ENCODE data around the gene SLC25A41. TPM values are rescaled to one million over a fixed set of nuclear protein-coding genes. Genes with fewer than 3 reads are reported as not detected.

Gene SLC25A41
- total and polyA plus RNA-seq, 9 of the 15 experiments (the other 6 are each of a cell fraction or from before 2014, with no cell fraction given) = 0.08 to 4.2 (median 1.6) TPM

- TF ChIP-seq TBP (optimal IDR thresholded peaks at IDR 0.05; ENCODE audit: low read depth, low read length) = no peak
- TF ChIP-seq BRD4 (IDR thresholded peaks at IDR 0.05) = no peak
- no peak for TF ChIP-seq ETV6 (IDR thresholded peaks at IDR 0.05; ENCODE audit: borderline replicate concordance in 1 of 2, low read depth in 2 of 2, low read length in 1 of 2)
- peak; percentile 14; the same call in 1 of the 2 replicates for TF ChIP-seq ETV6 (CRISPR knock-in tag; IDR thresholded peaks at IDR 0.05; ENCODE audit: borderline replicate concordance)
- peak; percentile 30 to 53 (median 45) for TF ChIP-seq CTCF (IDR thresholded peaks at IDR 0.05 in 2 of 3, conservative IDR thresholded peaks at IDR 0.05 in 1 of 3; ENCODE audit: insufficient read depth in 2 of 3, low read depth in 1 of 3, low read length in 3 of 3)
- TF ChIP-seq SPI1 (IDR thresholded peaks at IDR 0.05; ENCODE audit: borderline replicate concordance, low read depth, low read length) = peak; percentile 56
- TF ChIP-seq PATZ1 (CRISPR knock-in tag; IDR thresholded peaks at IDR 0.05; ENCODE audit: borderline replicate concordance) = no peak
- TF ChIP-seq THRAP3 (IDR thresholded peaks at IDR 0.05; ENCODE audit: borderline replicate concordance) = 0 out of 2 replicates have a peak, but pooled peaks have one; percentile 33
- 0 out of 2 replicates have a peak, but pooled peaks have one; percentile 6 for TF ChIP-seq ZNF224 (CRISPR knock-in tag; IDR thresholded peaks at IDR 0.05)
- TF ChIP-seq ZNF282 (CRISPR knock-in tag; IDR thresholded peaks at IDR 0.05) = 0 out of 2 replicates have a peak, but pooled peaks have one; percentile 14
- no peak for TF ChIP-seq FOXJ2 (tag; IDR thresholded peaks at IDR 0.05)
- TF ChIP-seq ZBTB11 (CRISPR knock-in tag; IDR thresholded peaks at IDR 0.05) = peak in 1 of 3 experiments; percentile 59; a peak in 1 of 6 replicates
- peak; percentile 27; the same call in 1 of the 2 replicates for TF ChIP-seq DPF2 (IDR thresholded peaks at IDR 0.05)
- TF ChIP-seq, protein P1, sequence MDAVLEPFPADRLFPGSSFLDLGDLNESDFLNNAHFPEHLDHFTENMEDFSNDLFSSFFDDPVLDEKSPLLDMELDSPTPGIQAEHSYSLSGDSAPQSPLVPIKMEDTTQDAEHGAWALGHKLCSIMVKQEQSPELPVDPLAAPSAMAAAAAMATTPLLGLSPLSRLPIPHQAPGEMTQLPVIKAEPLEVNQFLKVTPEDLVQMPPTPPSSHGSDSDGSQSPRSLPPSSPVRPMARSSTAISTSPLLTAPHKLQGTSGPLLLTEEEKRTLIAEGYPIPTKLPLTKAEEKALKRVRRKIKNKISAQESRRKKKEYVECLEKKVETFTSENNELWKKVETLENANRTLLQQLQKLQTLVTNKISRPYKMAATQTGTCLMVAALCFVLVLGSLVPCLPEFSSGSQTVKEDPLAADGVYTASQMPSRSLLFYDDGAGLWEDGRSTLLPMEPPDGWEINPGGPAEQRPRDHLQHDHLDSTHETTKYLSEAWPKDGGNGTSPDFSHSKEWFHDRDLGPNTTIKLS (IDR thresholded peaks at IDR 0.05; ENCODE audit: borderline replicate concordance, low read depth) = peak; percentile 32; the same call in 1 of the 2 replicates
- TF ChIP-seq NFYB (IDR thresholded peaks at IDR 0.05; ENCODE audit: extremely low read depth, insufficient read length) = no peak
- TF ChIP-seq ZNF197 (CRISPR knock-in tag; IDR thresholded peaks at IDR 0.05; ENCODE audit: low read depth) = peak; percentile 90; the same call in 1 of the 2 replicates
- peak; percentile 89 for TF ChIP-seq NUFIP1 (IDR thresholded peaks at IDR 0.05; ENCODE audit: partially characterized antibody)
Observed at GRCh38 chr19:6425732-6426620, 7.6 kb downstream of the SLC25A41 start (continued).
